HG03378 (cell line): Measurements from ENCODE around the gene MAMDC2.
"Not testable (repeated sequence)": the region's sequence is repeated elsewhere in the genome, so short reads cannot be mapped to it uniquely, and the experiment has no call there.

Source experiments
- ATAC-seq: cut with Tn5 transposase; IDR thresholded peaks from one replicate; pipeline ENCODE4 v1.9.1; 2021; ENCODE audit warnings: mild to moderate bottlenecking, moderate library complexity; ENCODE audit not compliant: unreplicated experiment

MAMDC2 gene

GRCh38 chr9:70169222-70169621 lies 125.6 kb downstream of the MAMDC2 start:
- ATAC-seq: no peak

GRCh38 chr9:70170151-70170790 lies 126.6 kb downstream of the MAMDC2 start:
- no peak for ATAC-seq

GRCh38 chr9:70172532-70172931 lies 128.9 kb downstream of the MAMDC2 start:
- ATAC-seq: no peak

- ATAC-seq: no peak
Observed at GRCh38 chr9:70177121-70177520, 133.5 kb downstream of the MAMDC2 start.

- ATAC-seq: no peak
Observed at GRCh38 chr9:70192707-70193106, 149.1 kb downstream of the MAMDC2 start.

- ATAC-seq: no peak
Observed at GRCh38 chr9:70195456-70195855, 151.8 kb downstream of the MAMDC2 start.

GRCh38 chr9:70197216-70198044 lies 153.8 kb downstream of the MAMDC2 start:
- ATAC-seq: no peak

- not testable (repeated sequence) for ATAC-seq
Observed at GRCh38 chr9:70204743-70205142, 161.1 kb downstream of the MAMDC2 start.

GRCh38 chr9:70205366-70206020 lies 161.8 kb downstream of the MAMDC2 start:
- no peak for ATAC-seq

- no peak for ATAC-seq
Observed at GRCh38 chr9:70217029-70217428, 173.4 kb downstream of the MAMDC2 start.

GRCh38 chr9:70218767-70219166 lies 175.1 kb downstream of the MAMDC2 start:
- no peak for ATAC-seq

GRCh38 chr9:70220216-70220615 lies 176.6 kb downstream of the MAMDC2 start:
- no peak for ATAC-seq

GRCh38 chr9:70222354-70222753 lies 178.7 kb downstream of the MAMDC2 start:
- ATAC-seq: no peak

GRCh38 chr9:70228118-70228517 lies 184.5 kb downstream of the MAMDC2 start:
- no peak for ATAC-seq

- ATAC-seq: no peak
Observed at GRCh38 chr9:70228611-70229010, 185.0 kb downstream of the MAMDC2 start.

- ATAC-seq: no peak
Observed at GRCh38 chr9:70229026-70229425, 185.4 kb downstream of the MAMDC2 start.

GRCh38 chr9:70229579-70229978 lies 185.9 kb downstream of the MAMDC2 start:
- no peak for ATAC-seq

- no peak for ATAC-seq
Observed at GRCh38 chr9:70232476-70232875, 188.8 kb downstream of the MAMDC2 start.

- ATAC-seq: not testable (repeated sequence)
Observed at GRCh38 chr9:70234208-70234607, 190.6 kb downstream of the MAMDC2 start.

- ATAC-seq: not testable (repeated sequence)
Observed at GRCh38 chr9:70245952-70246351, 202.3 kb downstream of the MAMDC2 start.

- no peak for ATAC-seq
Observed at GRCh38 chr9:70250221-70250620, 206.6 kb downstream of the MAMDC2 start.

GRCh38 chr9:70255486-70255885 lies 211.8 kb downstream of the MAMDC2 start:
- no peak for ATAC-seq
